ENCODE measurements around the gene MESD.
A peak's percentile ranks its signal among the peaks of the same experiment; 100 is the strongest.

Gene MESD

GRCh38 chr15:80989518-80990478 lies at the start of gene MESD:
Gene MESD, minus strand, starts transcription at chr15:80989819. Its CDS starts 28 bp downstream, at chr15:80989791.
- DNase-seq (ENCODE audit: low read depth), result peak; percentile 95

- no peak for DNase-seq (ENCODE audit: low read depth)
Observed at GRCh38 chr15:81038975-81039607, 49.5 kb upstream of the MESD start.

GRCh38 chr15:81037952-81038743 lies 48.5 kb upstream of the MESD start:
- DNase-seq (ENCODE audit: low read depth), result no peak

- no peak for DNase-seq (ENCODE audit: low read depth)
Observed at GRCh38 chr15:81033508-81033907, 43.9 kb upstream of the MESD start.

GRCh38 chr15:81032818-81033217 lies 43.2 kb upstream of the MESD start:
- DNase-seq (ENCODE audit: low read depth), result no peak

- DNase-seq (ENCODE audit: low read depth), result no peak
Observed at GRCh38 chr15:81032355-81032754, 42.7 kb upstream of the MESD start.

- DNase-seq (ENCODE audit: low read depth), result no peak
Observed at GRCh38 chr15:81031203-81031602, 41.6 kb upstream of the MESD start.

GRCh38 chr15:81030301-81030750 lies 40.7 kb upstream of the MESD start:
- DNase-seq (ENCODE audit: low read depth), result no peak

GRCh38 chr15:81029414-81030300 lies 40.0 kb upstream of the MESD start:
- no peak for DNase-seq (ENCODE audit: low read depth)

- no peak for DNase-seq (ENCODE audit: low read depth)
Observed at GRCh38 chr15:81026836-81027599, 37.4 kb upstream of the MESD start.

GRCh38 chr15:81025721-81026370 lies 36.2 kb upstream of the MESD start:
- no peak for DNase-seq (ENCODE audit: low read depth)

GRCh38 chr15:81024936-81025335 lies 35.3 kb upstream of the MESD start:
- no peak for DNase-seq (ENCODE audit: low read depth)

- DNase-seq (ENCODE audit: low read depth), result no peak
Observed at GRCh38 chr15:81024265-81024872, 34.8 kb upstream of the MESD start.

- no peak for DNase-seq (ENCODE audit: low read depth)
Observed at GRCh38 chr15:81023483-81024264, 34.1 kb upstream of the MESD start.

GRCh38 chr15:81021321-81021720 lies 31.7 kb upstream of the MESD start:
- no peak for DNase-seq (ENCODE audit: low read depth)

GRCh38 chr15:81018197-81018596 lies 28.6 kb upstream of the MESD start:
- DNase-seq (ENCODE audit: low read depth), result no peak

- no peak for DNase-seq (ENCODE audit: low read depth)
Observed at GRCh38 chr15:81016489-81017068, 27.0 kb upstream of the MESD start.
